Inflammatory macrophage treated with lipopolysaccharide for 1 hour (primary cell): Measurements from ENCODE around the gene ATP9B.

ENCODE experiments used
- DNase-seq, 2 donors: peaks; one replicate each; pipeline ENCODE4 v3.0.0-alpha.2; 2020 to 2022

ATP9B gene, protein sequence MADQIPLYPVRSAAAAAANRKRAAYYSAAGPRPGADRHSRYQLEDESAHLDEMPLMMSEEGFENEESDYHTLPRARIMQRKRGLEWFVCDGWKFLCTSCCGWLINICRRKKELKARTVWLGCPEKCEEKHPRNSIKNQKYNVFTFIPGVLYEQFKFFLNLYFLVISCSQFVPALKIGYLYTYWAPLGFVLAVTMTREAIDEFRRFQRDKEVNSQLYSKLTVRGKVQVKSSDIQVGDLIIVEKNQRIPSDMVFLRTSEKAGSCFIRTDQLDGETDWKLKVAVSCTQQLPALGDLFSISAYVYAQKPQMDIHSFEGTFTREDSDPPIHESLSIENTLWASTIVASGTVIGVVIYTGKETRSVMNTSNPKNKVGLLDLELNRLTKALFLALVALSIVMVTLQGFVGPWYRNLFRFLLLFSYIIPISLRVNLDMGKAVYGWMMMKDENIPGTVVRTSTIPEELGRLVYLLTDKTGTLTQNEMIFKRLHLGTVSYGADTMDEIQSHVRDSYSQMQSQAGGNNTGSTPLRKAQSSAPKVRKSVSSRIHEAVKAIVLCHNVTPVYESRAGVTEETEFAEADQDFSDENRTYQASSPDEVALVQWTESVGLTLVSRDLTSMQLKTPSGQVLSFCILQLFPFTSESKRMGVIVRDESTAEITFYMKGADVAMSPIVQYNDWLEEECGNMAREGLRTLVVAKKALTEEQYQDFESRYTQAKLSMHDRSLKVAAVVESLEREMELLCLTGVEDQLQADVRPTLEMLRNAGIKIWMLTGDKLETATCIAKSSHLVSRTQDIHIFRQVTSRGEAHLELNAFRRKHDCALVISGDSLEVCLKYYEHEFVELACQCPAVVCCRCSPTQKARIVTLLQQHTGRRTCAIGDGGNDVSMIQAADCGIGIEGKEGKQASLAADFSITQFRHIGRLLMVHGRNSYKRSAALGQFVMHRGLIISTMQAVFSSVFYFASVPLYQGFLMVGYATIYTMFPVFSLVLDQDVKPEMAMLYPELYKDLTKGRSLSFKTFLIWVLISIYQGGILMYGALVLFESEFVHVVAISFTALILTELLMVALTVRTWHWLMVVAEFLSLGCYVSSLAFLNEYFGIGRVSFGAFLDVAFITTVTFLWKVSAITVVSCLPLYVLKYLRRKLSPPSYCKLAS

DNA sequence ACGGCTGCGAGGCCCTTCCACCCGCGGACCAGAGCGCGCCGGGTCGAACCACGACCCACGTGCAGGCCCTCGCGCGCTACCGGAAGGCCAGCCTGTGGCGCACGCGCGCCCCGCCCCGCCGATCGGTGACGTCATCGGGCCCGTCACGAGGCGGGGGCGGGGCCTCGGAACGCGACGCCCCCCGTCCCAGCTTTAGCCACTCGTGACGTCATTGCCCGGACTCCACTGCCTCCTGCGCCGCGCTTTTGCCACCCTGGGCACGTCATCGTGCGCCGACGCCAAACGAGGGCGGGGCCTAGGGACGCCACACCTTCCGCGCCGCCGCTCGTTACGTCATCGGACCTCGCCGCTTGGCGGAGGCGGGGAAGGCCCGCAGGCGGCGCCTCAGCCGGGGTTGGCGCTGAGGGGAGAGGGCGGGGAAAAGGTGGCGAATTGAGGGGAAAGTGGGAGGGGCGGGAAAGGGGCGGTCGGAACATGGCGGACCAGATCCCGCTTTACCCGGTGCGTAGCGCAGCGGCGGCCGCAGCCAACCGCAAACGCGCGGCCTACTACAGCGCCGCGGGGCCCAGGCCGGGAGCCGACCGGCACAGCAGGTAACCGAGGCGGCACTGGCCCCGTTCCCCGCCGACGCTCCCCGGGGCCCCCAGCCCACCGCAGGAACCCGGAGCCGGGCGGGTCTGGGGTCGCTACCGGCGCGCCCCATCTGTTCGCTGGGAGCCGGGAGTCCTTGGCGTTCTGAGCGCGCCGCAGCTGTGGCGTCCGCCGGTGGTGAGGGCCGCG lies at the start of gene ATP9B:
Gene ATP9B (plus strand): TSS at position 458 of the 780 bp plus-strand sequence. CDS start 17 bp downstream, at position 475.
- peak; percentile 96 to 100 for DNase-seq

DNA sequence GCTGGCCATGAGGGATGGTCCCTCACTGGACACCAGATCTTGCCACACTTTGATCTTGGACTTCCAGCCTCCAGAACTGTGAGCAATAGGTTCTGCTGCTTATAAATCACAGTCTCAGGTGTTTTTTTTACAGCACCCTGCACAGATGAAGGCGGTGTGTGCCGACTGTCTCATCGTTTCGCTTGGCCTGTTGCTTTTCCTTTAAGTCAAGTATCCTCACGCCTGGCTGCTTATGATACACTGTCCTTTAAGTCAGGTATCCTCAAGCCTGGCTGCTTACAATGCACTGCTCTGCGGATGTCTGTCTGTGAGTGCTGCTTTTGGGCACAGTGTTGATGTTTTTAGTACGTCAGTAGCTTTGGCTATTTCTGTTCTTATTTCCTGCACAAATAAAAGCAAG lies 49.3 kb upstream of the ATP9B start:
- DNase-seq: no peak

DNA sequence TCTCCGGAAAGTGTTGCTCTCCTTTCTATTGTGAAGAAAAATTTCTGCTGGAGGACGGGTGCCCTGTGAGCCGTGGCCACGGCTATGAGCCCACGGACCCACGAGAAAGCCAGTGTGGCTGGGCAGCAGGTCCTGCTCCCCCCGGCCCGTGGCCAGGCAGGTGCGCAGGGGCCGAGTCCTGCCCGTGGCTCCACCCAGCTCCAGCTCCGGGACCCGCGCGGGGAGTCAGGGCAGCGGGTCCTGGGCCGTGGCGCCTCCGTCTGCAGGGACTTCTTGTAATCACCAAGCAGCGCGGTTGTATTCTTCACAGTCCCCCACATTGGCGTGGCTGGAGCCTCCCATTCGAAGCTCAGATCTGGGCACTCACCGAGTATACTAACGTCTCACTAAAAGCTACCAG lies 46.6 kb upstream of the ATP9B start:
- no peak for DNase-seq

DNA sequence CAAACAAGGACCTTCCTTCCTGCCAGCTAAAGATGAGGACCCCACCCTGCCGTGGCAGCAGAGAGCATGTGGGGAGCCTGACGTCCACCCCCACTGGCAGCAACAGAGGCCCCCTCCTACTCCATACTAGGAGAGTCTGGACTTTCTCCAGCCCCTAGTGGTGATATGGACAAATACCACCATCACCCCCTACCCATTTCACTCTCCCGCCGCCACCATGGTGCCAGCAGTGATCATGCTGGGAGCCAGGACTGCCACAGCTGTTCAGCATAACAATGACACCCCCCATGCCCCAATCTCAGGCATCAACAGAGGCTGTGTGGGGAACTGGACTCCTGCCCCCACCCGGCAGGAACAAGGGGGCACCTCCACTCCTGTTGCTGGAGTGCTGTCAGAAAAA lies 42.7 kb upstream of the ATP9B start:
- no peak for DNase-seq

DNA sequence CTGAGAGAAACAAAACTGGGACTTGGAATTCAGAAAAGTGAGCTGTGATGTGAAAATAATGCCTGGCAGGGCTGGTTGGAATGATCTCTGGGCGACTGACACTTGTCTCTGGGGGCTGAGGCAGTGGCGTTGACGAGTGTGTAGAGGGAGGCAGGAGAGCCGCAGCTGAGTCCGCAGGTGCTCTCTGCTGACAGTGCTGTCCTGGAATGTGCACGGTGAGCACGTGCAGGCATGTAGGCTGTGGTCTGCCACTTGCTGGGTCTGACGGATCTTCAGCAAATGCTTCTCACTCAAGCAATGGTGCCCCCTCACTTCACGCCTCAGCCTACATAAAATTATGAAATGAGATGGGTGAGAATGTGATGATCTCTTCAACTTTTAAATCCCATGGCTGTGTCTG lies 38.5 kb upstream of the ATP9B start:
- no peak for DNase-seq

DNA sequence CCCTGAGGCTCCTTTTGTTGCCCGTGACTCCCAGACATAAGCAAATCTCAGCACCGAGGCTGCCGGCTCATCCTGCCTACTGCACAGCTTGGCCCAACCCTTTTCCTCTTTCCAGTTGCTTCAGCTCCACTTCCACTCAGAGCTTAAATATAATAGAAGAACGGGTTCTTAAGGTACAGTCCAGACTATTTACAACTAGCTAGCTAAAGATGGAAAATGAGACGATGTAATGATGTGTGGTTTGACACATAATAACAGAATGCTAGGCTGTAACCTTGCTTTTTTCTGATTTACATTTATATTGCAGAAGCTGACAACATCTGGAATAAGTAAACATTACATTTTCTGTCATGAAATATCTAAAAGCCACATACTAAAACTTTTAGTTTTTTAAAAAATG lies 26.9 kb upstream of the ATP9B start:
- no peak for DNase-seq

DNA sequence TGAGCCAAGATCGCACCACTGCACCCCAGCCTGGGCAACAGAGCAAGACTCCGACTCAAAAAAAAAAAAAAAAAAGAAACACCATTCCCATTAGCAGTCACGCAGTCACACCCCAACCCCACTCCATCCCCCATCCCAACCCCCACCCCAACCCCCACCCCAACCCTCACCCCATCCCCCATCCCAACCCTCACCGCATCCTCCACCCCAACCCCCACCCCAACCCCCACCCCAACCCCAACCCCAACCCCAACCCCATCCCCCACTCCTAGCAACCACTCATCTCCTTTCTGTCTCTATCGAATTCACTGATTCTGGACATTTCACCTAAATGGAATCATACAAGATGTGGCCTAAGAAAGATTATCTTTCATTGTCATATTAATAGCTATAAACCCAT lies 25.9 kb upstream of the ATP9B start:
- DNase-seq: no peak

DNA sequence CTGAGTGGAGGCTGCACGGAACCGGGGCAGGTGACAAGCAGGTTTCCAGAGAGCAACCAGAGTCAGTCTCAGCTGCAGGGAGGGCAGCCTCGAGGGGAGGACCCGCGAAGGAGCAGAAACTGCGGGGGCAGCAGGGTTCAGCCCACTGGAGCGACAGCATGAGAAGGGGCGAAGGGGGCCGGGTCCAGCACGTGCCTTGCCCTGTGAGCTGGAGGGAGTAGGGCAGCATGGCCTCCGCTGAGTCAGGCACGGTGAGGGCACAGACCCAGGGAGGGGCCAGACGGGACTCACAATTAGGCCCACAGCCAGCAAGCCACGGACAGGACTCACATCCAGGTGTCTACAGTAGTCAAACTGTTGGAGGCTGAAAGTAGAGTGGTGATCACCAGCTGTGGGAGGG lies 22.7 kb upstream of the ATP9B start:
- DNase-seq: no peak

DNA sequence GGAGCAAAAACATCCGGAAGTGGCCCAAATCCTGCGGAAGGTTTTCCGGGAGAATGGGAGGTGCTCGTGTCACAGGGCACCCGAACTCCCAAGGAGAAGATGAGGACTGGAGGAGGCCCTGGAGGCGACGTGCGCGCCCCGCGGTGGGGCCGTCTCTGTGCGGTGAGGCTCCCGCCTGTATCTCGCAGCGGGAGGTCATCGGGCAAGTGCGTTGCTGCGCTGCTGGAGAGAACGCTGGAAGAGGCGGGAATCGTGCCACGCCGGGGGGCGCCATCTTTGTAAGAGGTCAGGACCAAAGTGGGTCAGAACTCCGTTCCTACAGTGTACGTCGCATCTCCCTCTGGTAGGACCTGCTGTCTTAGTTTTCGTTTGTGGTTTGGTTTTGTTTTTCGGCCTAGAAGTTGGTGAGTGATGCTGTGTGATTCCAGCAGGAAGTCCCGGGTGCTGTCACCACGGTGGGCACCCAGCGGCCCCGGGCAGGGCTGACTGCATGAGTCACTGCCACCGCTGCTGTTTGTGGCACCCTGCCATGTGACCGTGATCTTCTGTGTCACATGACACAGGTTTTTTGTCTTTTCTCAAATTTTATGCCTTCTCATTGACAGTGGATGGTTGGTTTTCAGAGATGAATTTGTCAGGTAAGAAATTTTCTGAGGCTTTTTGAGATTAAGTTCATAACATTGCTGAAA lies 21.5 kb upstream of the ATP9B start:
- DNase-seq: no peak

DNA sequence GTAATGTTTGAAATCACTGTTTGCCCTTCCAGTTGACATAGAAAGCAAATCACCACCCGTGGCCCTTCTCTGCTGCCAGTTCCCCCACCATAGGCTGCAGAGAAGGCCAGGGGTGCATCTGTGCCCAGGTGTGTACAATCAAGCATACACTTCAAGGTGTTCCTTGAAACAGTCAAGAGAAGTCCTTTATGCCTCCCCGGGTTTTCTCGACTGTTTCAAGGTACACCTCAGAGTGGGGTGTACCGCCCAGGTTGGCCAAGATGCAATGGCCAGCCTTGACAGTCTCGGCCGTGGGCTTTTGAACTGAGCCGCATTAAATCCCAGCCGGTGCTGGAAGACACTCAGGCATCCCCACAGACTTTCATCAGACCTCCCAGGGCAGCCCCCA lies 21.0 kb upstream of the ATP9B start:
- DNase-seq: no peak

DNA sequence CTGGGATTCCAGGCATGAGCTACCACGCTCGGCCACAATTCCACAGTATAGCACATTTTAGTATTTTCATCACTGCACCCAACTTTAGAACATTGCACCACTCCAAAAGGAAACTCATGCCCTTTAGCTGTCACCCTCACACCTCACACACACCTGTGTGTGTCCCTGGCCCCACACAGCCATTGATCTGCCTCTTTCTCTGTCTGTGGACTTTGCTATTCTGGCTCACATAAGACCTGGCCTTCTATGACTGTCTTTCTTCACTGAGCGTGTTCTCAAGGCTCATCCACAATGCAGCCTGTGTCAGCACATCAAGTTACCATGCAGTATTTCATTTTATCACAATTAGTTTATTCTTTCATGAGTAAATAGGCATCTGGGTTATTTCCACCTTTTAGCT lies 19.7 kb upstream of the ATP9B start:
- DNase-seq: no peak

DNA sequence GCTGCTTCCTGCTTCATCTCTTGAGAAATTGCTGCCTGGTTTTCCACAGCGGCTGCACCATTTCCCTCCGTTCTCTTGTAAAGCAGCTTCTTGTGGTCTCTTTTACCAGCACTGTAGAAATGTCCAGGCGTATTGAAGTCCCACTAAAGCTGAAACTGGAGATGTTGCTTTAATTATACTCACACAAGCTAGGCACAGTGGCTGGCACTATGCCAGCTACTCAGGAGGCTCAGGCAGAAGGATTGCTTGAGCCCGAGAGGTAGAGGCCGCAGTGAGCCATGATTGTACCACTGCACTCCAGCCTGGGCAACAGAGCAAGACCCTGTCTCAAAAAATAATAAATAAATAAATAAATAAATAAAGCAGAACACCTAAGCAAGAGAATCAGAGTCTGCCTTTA lies 19.2 kb upstream of the ATP9B start:
- DNase-seq: no peak

DNA sequence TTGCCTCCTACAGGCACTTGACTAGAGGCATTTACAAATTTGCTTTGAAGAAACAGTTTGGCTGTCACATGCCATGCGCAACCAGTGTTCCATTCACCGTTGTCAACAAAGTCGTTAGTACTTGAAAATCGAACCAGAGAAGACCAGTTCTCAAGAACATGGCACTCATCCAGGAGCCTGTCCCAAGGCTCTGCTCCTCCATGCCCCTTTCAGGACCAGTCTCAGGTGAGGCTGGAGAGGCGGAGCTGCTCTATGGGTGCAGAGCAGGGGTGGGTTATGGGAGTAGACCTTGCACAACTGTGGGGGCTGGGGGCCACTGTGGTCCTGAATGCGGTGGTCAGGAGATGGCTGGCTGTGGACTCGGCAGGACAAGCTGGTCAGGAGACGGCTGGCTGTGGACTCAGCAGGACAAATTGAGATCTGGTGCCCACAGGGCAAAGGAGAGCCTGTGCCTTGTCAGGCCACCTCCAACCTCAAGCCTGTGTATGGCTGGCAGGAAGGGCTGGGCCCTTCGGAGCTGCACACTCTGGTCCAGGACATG lies 12.3 kb upstream of the ATP9B start:
- DNase-seq: no peak

DNA sequence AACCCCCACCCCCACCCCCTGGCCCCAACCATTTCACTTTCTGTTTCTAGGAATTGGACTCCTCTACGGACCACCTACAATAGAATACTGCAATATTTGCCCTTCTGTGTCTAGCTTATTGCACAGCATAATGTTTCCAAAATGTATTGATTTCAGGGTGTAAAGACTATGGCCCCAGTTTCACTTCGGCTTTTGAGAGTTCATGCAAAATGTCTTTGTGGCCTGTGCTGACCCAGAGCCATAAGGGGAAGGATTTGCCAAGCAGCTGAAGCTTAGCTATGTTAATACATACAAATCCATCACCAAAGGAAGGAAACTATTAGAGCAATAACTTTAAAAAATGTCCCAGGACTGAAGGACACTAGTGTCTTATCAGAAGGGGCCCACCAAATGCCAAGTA lies 11.2 kb upstream of the ATP9B start:
- peak in 1 of 2 donors; percentile 10 for DNase-seq

DNA sequence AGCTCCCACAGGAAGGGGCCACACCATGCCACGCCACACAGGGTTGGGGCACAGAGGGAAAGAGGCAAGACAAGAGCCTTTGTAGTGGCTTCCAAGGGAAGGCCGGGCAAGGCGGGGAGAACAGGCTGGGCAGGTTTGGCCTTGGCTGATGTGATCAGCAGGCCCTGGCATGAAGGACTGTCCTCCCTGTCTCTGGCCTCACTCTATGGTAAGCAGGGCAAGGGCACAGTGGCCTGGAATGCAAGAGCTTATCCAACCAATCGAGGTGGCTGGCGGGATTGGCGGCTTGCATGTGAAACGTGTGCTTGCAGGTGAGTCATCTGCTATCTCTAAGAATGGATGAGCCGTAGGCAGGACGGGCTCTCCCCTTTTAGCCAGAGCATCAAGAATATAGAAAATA lies 6.4 kb upstream of the ATP9B start:
- no peak for DNase-seq

DNA sequence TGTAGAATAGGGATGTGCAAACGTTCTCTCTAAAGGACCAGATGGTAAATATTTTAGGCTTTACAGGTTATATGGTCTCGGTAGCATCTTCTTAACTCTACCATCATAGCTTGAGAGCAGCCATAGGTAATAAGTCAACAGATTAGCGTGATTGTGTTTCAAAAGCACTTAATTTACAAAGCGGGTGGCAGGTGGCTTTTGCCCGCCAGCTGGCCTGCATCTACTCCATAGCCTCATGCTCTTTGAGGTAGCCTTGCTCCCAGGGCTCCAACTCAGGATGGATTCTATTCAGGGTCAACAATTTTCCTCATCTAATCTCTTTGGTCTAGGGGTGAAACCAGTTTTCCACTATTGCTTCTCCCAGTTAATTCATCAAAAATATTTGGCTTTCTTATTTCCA lies 5.0 kb upstream of the ATP9B start:
- DNase-seq: no peak

DNA sequence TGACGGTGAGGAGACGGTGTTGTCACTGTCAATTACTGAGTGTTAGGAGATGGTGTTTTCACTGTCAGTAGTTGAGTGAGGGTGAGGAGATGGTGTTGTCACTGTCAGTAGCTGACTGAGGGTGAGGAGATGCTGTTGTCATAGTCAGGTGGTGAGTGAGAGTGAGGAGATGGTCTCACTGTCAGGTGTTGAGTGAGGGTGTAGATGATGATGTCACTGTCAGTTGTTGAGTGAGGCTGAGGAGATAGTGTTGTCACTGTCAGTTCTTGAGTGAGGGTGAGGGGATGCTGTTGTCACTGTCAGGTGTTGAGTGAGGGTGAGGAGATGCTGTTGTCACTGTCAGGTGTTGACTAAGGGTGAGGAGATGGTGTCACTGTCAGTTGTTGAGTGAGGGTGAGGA lies 3.4 kb upstream of the ATP9B start:
- no peak for DNase-seq

DNA sequence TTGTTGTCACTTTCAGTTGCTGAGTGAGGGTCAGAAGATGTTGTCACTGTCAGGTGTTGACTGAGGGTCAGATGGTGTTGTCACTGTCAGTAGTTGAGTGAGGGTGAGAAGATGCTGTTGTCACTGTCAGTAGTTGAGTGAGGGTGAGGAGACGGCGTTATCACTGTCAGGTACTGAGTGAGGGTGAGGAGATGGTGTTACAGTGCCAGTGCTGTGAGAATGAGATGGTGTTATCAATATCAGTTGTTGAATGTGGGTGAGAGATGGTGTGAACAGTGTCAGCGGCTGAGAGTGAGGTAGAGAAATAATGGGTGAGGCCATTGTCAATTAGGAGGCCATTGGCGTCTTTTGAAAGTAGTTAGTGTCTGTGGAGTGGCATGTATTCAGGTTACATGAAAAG lies 1.6 kb upstream of the ATP9B start:
- no peak for DNase-seq

DNA sequence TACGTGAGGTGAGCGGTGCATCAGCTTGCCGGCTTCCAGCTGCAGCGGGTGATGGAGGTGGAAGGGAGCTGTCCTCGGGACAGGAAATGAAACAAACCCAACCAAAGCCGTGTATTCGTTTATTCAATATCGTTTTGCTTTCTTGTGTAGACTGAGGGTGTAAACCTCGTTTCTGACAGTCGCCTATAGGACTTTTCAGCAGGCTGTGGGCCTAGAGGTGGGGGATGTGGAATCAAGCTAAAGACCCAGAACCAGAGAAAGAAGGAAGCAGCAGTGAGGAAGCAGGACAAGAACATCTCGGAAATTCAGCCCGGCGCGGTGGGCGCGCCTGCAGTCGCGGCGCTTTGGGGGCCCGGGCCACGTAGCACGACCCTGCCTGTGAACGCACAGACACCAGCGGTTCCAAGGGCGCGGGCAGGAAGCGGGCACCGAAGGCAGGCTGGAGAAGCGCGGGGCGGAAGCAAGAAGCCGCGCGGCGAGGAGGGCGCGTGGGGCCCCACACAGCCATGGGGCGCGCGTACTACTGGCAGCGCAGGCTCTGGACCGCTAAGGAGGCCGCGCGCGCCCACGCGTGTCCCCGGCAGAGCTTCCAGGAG lies 755 bp upstream of the ATP9B start:
- no peak for DNase-seq

DNA sequence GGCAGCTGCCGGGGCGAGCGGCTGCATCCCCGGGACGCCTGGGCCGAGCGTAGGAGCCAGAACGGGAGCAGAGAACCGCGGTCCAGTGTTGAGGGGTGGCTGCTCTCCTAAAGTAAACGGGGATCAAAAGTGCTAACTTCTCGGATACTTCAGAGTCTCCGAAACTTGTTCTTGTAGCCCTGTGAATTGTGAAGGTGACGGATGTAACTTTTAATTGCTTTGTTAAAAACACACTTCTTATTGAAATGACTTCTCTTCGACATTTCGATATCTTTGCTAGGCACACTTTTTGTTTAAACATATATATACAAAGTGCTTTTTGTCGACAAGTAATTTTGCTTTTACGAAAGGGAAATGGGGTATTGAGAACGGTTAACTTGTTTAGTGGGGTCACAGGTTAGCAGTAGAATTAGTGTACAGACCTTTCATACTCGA lies 540 bp downstream of the ATP9B start:
- DNase-seq: peak in 1 of 2 donors; percentile 36

DNA sequence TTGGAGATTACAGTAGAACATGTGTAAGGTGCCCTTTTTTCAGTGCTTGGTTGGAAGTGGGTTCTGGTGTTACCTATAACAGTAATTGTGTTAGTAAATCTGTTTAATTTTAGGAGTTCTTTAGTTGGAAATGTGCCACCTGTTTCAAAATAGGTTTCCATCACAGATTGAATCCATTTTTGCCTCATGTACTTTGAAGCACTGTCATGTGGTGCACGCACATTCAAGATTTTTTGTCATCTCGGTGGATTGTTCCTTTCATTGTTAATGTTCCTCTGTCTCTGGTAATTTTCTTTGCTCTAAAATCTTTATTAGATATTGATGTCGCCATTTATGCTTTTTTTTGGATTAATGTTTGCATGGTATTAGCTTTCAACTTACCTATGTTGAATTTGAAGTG lies 1.3 kb downstream of the ATP9B start:
- peak in 1 of 2 donors; percentile 41 for DNase-seq
